NCI-H226 (cell line): Measurements from ENCODE around the gene DPM3.
A peak's percentile ranks its signal among the peaks of the same experiment; 100 is the strongest.
"Not testable (repeated sequence)": the region's sequence is repeated elsewhere in the genome, so short reads cannot be mapped to it uniquely, and the experiment has no call there.

Source experiments
- DNase-seq: peaks from one replicate; pipeline ENCODE4 v3.0.0-alpha.2; 2015

The DPM3 gene

DNA sequence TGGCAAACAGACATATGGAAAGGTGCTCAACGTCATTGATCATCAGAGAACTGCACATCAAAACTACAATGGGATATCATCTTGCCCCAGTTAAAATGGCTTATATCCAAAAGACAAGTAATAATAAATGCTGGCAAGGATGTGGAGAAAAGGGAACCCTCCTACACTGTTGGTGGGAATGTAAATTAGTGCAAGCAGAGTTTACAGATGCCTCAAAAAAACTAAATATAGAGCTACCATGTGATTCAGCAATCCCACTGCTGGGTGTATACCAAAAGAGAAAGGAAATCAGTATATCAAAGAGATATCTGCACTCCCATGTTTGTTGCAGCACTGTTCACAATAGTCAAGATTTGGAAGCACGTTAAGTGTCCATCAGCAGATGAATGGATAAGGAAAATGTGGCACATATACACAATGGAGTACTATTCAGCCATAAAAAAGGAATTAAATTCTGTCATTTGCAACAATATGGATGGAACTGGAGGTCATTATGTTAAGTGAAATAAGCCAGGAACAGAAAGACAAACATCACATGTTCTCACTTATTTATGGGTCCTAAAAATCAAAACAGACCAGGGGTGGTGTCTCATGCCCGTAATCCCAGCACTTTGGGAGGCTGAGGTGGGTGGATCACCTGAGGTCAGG, 15.8 kb upstream of the DPM3 start:
- DNase-seq = not testable (repeated sequence)

DNA sequence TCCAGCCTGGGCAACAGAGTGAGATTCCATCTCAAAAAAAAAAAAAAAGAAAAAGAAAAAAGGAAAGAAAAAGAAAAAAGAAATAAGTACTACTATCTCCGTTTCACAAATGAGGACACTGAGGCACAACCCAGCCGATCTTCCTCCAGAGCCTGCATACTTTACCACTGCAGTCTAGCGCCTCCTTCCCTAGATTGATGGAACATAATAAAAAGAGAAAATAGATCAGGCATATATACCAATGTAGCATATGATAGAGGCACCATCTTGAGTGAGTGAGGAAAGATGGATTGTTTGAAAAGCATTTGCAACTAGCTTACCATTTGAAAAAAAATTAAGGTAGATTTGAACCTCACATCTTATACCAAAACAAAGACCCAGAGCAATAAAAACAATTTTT, 5.2 kb upstream of the DPM3 start:
- no peak for DNase-seq

- DNase-seq = no peak
Observed at GRCh38 chr1:155141749-155142148, 1.4 kb upstream of the DPM3 start.

- no peak for DNase-seq
Observed at GRCh38 chr1:155140630-155140953, 261 bp upstream of the DPM3 start.

DNA sequence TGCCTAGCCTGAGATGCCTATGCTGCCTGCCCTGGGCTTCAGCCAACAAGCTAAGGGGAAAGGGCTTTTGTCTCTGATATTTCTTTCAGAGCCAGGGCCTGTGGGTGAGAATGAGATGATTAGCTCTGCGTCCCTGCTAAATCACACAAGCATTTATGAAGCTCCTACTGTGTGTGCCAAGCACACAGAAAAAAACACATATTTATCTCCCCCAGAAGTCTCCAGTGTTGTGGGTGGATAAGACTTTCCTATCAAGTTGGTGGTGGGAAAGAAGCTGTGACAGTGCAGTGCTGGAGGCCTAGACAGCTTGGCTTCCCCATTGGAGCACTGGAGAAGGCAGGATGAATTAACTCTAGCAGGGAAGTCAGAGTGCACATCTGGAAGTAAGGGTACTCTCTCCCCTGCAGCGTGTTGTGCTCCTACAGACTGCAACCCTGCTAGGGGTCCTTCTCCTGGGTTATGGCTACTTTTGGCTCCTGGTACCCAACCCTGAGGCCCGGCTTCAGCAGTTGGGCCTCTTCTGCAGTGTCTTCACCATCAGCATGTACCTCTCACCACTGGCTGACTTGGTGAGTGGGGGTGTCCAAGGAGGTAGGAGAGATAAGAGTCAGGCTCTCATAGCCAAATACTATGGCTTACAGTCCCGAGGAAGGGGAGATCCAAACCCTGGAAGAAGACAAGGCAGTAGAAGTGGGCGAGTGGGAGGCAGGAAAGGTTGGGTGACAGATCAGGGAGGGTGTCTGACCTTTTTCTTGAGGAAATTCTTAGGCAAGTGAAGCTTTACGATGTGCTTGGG, 3.0 kb downstream of the DPM3 start:
- DNase-seq = no peak

DNA sequence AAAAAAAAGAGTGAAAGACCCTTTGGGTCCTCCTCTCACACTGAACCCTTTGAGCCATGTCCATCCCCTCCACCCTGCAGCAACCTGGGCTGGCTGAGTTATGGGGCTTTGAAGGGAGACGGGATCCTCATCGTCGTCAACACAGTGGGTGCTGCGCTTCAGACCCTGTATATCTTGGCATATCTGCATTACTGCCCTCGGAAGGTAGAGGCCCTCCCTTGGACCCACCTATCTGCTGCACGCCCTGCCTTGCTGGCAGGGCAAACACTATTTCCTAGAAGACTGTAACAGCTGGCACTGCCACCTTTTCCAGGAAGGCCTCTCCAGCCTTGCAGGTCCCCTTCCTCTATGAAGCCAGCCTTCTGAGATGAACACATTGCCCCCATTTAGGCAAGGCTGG, 3.6 kb downstream of the DPM3 start:
- no peak for DNase-seq

DNA sequence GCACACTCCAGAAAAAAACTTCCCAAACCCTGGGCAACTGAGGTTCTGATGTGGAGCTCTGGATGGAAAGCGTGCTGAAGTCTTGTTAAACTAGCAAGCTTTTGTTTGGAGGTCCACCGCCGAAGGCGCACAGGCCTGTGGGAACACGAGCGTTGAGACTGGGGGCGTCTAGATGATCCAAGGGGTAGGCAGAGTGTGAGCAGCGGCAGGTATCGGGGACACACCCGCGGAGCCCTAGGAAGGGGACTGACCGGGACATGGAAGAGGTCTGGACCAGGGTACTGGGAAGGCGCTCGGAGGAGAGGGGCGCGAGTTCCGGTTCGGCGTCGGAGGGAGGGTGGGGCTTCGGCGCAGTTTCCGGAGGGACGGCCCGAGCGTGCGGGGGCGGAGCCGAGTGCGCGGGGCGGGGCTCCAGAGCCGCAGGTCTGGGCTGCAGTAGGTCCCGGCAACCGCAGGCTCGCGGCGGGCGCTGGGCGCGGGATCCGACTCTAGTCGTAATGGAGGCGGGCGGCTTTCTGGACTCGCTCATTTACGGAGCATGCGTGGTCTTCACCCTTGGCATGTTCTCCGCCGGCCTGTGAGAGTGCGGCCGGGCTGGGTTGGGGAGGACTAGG, 4.8 kb downstream of the DPM3 start, which contains the start of gene SLC50A1:
SLC50A1 (plus strand) TSS at position 438 of the 614 bp plus-strand sequence; CDS start at position 498, 60 bp downstream.
- peak; percentile 94 for DNase-seq

GRCh38 chr1:155134880-155135414, 5.4 kb downstream of the DPM3 start:
- DNase-seq = peak; percentile 99

GRCh38 chr1:155134322-155134721, 6.0 kb downstream of the DPM3 start:
- DNase-seq = no peak

GRCh38 chr1:155133799-155134281, 6.5 kb downstream of the DPM3 start:
- no peak for DNase-seq

DNA sequence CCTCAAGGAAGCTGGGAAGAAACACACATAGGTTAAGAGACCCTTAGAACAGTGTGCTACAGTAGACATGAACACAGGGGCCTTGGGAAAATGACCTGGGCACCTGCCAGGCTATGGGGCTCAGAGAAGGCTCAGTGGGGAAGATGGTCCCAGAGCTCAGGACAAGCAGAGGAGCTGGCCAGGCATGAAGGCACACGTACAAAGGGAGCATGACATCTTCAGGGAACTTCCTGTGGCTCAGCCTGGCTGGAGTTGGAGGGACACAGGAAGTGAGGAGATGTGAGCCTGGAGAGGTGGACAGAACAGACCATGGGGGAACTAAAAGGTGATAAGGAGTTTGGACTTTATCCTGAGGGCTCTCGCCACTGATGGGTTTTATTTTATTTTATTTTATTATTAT, 8.5 kb downstream of the DPM3 start:
- DNase-seq = no peak

DNA sequence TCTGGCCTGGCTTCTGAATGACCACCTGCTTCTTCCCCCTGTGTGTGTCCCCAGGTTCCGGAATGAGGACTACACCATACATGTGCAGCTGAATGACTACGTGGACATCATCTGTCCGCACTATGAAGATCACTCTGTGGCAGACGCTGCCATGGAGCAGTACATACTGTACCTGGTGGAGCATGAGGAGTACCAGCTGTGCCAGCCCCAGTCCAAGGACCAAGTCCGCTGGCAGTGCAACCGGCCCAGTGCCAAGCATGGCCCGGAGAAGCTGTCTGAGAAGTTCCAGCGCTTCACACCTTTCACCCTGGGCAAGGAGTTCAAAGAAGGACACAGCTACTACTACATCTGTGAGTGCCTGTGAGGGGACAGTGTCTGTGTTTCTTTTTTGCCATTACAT, 9.0 kb downstream of the DPM3 start:
- no peak for DNase-seq

GRCh38 chr1:155130272-155131006, 9.9 kb downstream of the DPM3 start:
- no peak for DNase-seq

DNA sequence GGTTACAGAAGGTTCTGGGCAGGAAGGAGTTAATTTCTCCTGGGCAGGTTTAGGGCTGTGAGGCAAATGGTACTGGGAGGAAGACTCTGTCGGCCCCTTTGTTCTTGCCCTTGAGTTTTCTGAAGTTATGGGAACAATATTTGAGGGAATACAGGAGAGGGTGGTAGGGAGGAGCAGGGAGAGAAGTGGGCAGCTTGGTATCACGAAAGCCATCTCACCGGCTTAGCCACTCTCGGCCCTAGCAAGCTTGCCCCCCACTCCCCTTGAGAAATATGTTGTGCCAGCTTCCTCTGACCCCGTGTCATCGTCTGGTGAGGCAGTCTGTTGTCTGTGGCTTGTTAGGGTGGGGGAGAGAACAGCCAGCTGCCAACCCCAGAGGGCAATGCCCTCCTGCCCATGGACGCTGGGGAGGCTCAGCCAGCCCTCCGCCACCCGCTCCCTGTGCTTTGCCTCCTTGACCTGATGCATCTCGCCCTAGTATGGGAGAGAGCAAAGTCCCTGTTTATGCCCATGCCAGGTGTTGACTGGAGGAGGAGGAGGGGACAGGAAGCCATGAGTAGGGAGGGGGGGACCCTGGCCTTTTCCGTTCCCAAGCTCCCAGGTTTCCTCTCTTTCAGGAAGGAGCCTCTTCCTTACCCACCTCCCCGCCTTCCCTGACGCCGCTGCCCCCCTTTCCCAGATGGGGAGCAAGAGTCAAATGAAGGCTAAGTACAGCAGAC, 11.4 kb downstream of the DPM3 start:
- DNase-seq = peak; percentile 15

DNA sequence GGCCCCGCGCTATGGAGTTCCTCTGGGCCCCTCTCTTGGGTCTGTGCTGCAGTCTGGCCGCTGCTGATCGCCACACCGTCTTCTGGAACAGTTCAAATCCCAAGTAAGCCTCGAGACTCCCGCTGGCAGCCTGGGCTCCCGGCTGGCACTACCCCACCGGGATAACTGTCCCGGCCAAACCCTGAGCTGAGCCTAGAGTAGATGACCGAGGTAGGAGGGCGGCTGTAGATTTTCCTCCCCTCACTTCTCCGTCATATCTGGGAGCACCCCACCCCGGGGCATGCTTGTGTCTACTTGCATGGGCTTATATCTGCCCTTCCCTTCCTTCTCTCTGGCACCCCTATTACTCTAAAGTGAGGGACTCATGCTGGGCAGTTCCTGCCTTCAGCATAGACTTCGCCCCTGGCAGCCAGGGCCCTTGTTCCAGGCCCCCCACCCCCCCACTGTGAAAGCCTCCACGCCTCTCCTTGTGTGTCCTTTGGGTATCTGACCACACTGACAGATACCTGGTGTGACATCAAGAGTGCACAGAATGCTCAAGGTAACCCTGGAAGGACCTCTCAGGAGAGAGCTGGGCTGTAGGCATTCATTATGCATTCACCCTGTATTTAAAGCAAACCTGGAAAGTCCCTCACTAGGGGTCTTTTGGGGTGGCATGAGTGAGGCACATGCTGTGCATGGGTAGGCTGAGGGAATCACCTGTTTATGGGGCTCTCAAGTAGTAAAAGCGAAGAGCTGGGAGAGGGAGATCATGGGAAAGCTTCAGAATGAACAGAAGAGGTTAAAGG, 12.2 kb downstream of the DPM3 start:
- no peak for DNase-seq

DNA sequence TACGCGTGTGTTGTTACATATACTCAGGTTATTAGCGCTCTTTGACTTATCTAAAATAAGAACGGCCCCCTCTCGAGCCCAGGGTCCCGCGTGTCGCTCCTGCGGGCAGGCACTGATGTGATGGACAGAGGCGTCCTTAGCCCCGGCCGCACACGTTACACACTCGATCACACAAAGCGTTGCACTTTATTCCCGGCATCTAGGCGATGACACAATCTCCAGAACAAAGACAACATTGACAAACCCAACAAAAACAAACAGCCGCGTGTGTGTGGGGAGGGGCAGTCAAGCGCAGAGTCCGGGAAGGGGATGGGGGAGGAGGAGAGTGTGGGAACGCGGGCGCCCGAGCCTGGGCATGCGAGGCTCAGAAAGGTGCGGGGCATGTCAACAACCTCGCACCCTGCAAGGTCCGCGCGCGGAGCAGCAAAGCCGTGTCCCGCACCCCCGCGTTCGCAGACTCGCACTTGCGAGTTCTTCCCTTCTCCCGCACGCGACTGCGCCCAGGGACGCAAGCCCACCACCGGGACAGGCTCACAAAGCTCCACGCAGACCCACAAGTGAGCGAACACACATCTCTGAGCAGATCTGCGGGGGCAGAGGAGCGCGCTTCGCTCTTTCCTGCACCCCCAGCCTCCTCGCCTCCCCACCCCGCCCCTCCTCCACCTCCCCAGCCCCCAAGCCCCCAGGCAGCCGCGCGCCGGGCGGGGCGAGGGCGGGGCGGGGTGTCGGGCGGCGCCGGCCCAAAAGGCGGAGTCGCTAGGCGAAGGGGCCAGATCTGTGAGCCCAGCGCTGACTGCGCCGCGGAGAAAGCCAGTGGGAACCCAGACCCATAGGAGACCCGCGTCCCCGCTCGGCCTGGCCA, 13.0 kb downstream of the DPM3 start, which contains the start of gene EFNA1:
EFNA1 (plus strand) TSS at position 772 of the 862 bp plus-strand sequence. CDS start 102 bp downstream, outside the sequence.
- peak; percentile 38 for DNase-seq

DNA sequence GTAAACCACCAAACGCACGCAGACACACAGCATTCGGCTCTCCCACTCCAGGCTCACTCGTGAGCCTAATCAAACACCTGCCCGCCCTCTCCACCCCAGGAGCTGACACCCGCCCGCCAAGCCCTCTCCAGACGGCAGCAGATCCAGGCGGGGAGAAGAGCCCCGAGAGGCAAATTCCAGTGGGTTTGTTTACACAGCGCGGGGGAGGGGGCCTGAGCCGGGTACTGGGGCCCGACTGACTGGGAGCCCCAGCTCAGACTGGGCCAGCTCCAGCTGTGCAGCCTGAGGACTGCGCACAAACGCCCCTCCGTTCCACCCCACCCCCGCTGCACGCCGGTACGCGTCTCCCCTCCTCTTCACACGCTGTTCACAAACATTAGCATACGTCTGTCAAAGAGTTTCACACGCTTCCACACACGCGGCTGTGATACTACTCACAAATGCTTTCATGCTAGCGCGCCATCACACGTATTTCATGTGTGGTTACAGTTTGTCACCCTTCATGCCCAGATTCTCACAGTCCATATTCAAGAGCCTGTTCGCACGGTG, 13.7 kb downstream of the DPM3 start:
- DNase-seq = peak; percentile 9

DNA sequence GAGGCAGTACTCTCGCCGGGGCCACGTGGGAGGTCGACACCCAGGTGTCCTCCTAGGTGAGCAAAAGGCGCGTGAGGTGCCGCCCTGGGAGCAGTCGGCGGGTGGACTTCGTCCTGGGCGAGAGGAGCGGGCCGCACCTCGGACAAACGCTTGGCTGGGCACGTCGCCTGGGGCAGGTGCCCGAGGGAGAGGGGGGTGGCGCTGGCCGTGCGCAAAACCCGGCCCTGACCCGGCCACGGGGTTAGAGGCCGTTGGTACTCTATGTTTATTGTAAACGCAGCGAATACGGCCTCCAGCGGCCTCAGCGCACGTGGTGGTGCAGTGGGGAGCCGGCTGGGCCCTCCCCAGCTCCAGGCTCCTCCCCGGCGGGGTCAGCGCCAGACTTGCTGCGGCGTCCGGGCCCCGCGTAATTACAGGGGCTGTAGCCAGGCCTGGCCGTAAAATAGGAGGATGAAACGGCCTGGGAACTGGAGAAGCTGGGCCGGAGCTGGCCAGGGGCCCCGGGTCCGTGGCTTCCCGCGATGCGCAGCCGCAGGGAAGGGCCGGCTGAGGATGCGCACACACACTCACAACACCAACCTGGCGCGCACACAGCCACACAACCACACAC, 14.3 kb downstream of the DPM3 start:
- DNase-seq = no peak

DNA sequence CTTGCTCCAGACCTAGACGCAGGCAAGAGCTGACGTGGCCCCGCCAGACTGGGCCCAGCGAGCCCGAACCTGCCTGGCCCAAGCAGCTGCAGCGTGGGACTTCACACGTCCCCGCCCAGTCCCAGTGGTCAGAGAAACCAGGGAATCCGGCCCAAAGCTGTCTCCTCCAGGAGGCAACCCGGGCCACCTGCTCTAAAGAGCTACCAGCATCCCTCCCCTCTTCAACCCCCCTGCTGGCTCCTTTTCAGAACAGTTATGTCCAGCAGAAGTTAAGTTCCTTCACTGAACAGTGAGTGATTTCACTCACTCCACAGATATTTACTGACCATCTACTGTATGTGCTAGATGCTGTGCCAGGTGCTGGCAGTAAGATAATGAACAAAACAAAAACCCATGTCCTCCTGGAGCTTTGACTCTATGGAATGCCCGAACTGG, 14.8 kb downstream of the DPM3 start:
- DNase-seq = no peak
